OCI-LY3 (cell line): Measurements from ENCODE around the gene RARS2.

Experiments used
- CTCF ChIP-seq: fragments of 200-600, 300-600 bp; sonication (generic); IDR thresholded peaks from 2 replicates; pipeline ENCODE4 v1.5.1; 2014; ENCODE audit warnings: antibody characterized with exemption, low read length, low read depth
- EZH2phosphoT487 ChIP-seq: fragments of 200-600 bp; shearing (Covaris generic); IDR thresholded peaks from 2 replicates; pipeline ENCODE4 v1.6.1; 2018; ENCODE audit warnings: antibody characterized with exemption, mixed run types, low read depth

GRCh38 chr6:87544474-87544735 lies 45.4 kb downstream of the RARS2 start:
- TF ChIP-seq CTCF (no peak), EZH2phosphoT487 (no peak)
